HG03066 (cell line): ENCODE measurements around the gene C9orf50.

Source experiments
- ATAC-seq: cut with Tn5 transposase; IDR thresholded peaks from one replicate; pipeline ENCODE4 v1.9.1; 2021; ENCODE audit warnings: low read depth; ENCODE audit not compliant: unreplicated experiment

The C9orf50 gene

GRCh38 chr9:129612815-129613519 is 7.9 kb downstream of the C9orf50 start:
- ATAC-seq: no peak

GRCh38 chr9:129612123-129612522 is 8.8 kb downstream of the C9orf50 start:
- ATAC-seq: no peak

- no peak for ATAC-seq
Observed at GRCh38 chr9:129611307-129611800, 9.5 kb downstream of the C9orf50 start.

GRCh38 chr9:129610473-129611306 is 10.2 kb downstream of the C9orf50 start:
- ATAC-seq: peak; percentile 54

GRCh38 chr9:129610213-129610472 is 10.8 kb downstream of the C9orf50 start:
- no peak for ATAC-seq

GRCh38 chr9:129609486-129610212 is 11.3 kb downstream of the C9orf50 start:
- no peak for ATAC-seq

GRCh38 chr9:129608561-129609481 is 12.1 kb downstream of the C9orf50 start:
- no peak for ATAC-seq

GRCh38 chr9:129607027-129607387 is 13.9 kb downstream of the C9orf50 start:
- ATAC-seq: no peak

GRCh38 chr9:129606161-129607026 is 14.5 kb downstream of the C9orf50 start:
- no peak for ATAC-seq

GRCh38 chr9:129604766-129605163 is 16.1 kb downstream of the C9orf50 start:
- no peak for ATAC-seq

- no peak for ATAC-seq
Observed at GRCh38 chr9:129604056-129604765, 16.7 kb downstream of the C9orf50 start.

GRCh38 chr9:129602598-129603415 is 18.1 kb downstream of the C9orf50 start:
- ATAC-seq: no peak

GRCh38 chr9:129601082-129601674 is 19.7 kb downstream of the C9orf50 start:
- no peak for ATAC-seq

- ATAC-seq: no peak
Observed at GRCh38 chr9:129598089-129598596, 22.8 kb downstream of the C9orf50 start.

GRCh38 chr9:129597355-129598088 is 23.4 kb downstream of the C9orf50 start:
- no peak for ATAC-seq

- no peak for ATAC-seq
Observed at GRCh38 chr9:129596541-129597331, 24.2 kb downstream of the C9orf50 start.
